K562 (cell line): ENCODE measurements around the gene TP53BP2. TPM values are rescaled to one million over a fixed set of nuclear protein-coding genes. Genes with fewer than 3 reads are reported as not detected.

Experiments
- BMI1 ChIP-seq: fragments of 150-350 bp; IDR thresholded peaks from 2 replicates; pipeline ENCODE4 v1.6.1; 2014; ENCODE audit warnings: low read length
- C11orf30 ChIP-seq: fragments of 450-650 bp; IDR thresholded peaks from 2 replicates; pipeline ENCODE4 v1.6.1; 2016; ENCODE audit warnings: low read depth, mild to moderate bottlenecking
- CTBP1 ChIP-seq: fragments of 450-650 bp; IDR thresholded peaks from 2 replicates; pipeline ENCODE4 v1.6.1; 2016; ENCODE audit warnings: borderline replicate concordance
- MEF2D ChIP-seq: conservative IDR thresholded peaks from 2 replicates; pipeline ENCODE4 v1.6.1; 2016; ENCODE audit warnings: low read depth, missing genetic modification characterization, missing compliant biosample characterization
- MGA ChIP-seq: fragments of 450-650 bp; IDR thresholded peaks from 2 replicates; pipeline ENCODE4 v1.6.1; 2016; ENCODE audit warnings: mild to moderate bottlenecking, moderate library complexity
- RBBP5 ChIP-seq: fragments of 200-600 bp; sonication (generic); IDR thresholded peaks from 2 replicates; pipeline ENCODE4 v1.6.1; 2012; ENCODE audit warnings: borderline replicate concordance, mild to moderate bottlenecking, low read length, control low read depth, inconsistent platforms; ENCODE audit not compliant: insufficient read depth, poor library complexity, severe bottlenecking
- TEAD1 ChIP-seq, 2 experiments: fragments of 450-650 bp in 1 of 2; sonication (generic) in 1 of 2; formaldehyde crosslinking; IDR thresholded peaks; 2 replicates each; pipeline versions ENCODE4 v1.4.0 to v1.8.0; 2020 to 2022; ENCODE audit warnings: mild to moderate bottlenecking in 2 of 2, missing genetic modification reagents in 1 of 2
- THAP12 ChIP-seq: fragments of 250-450 bp; sonication (Bioruptor Pico); IDR thresholded peaks from 2 replicates; pipeline ENCODE4 v1.9.0; 2021; ENCODE audit warnings: mild to moderate bottlenecking, inconsistent platforms
- USF1 ChIP-seq: sonication (generic); formaldehyde crosslinking; IDR thresholded peaks from 2 replicates; pipeline ENCODE4 v1.9.0; 2022; ENCODE audit warnings: mild to moderate bottlenecking, missing genetic modification reagents
- ZNF277 ChIP-seq: fragments of 250-450 bp; sonication (Bioruptor Pico); IDR thresholded peaks from 2 replicates; pipeline ENCODE4 v1.8.0; 2022; ENCODE audit warnings: inconsistent platforms, mild to moderate bottlenecking, moderate library complexity, borderline replicate concordance
- polyA plus RNA-seq, 8 experiments: library from polyadenylated mRNA; depleted of rRNA in 4 of 8; stranded (reverse) in 5 of 8; unstranded in 3 of 8; fragments of >200 nt; fragmentation: Nextera tagmentation in 2 of 8; fragmentation: Illumina TruSeq in 1 of 8; extraction: Ambion mirVana in 2 of 8; extraction: Trizol in 1 of 8; gene quantifications; 2 replicates each; pipeline versions ENCODE4 v1.2.1 to v1.2.3, GENCODE V29; 2011 to 2014; ENCODE audit warnings: inconsistent platforms in 1 of 8, missing spikeins in 1 of 8
- total RNA-seq, 7 experiments: library from RNA; depleted of rRNA in 6 of 7; stranded (reverse); fragments of >200 nt in 6 of 7; fragmentation: Illumina TruSeq in 2 of 7; extraction: Trizol in 2 of 7; gene quantifications; 2 replicates each; pipeline versions ENCODE4 v1.2.1 to v1.2.3, GENCODE V29; 2011 to 2021; ENCODE audit warnings: low replicate concordance in 1 of 7

Gene TP53BP2
- total and polyA plus RNA-seq, 9 of the 15 experiments (the other 6 are each of a cell fraction or from before 2014, with no cell fraction given) = 17.0 to 69.6 (median 40.1) TPM

GRCh38 chr1:223819730-223820514, 25.8 kb downstream of the TP53BP2 start (continued):
- TF ChIP-seq MGA (no peak), TEAD1 (CRISPR knock-in tag; IDR thresholded peaks at IDR 0.05) (0 out of 4 replicates have a peak, but pooled peaks of 1 of the 2 experiments have one; percentile 48), THAP12 (CRISPR knock-in tag) (no peak), CTBP1 (peak; percentile 79), C11orf30 (no peak), RBBP5 (no peak), USF1 (CRISPR knock-in tag) (no peak), MEF2D (no peak), BMI1 (no peak), ZNF277 (no peak)
